GM12878 (cell line): ENCODE measurements around the gene ZNF180. TPM values are rescaled to one million over a fixed set of nuclear protein-coding genes. Genes with fewer than 3 reads are reported as not detected.
"Not testable (repeated sequence)": the region's sequence is repeated elsewhere in the genome, so short reads cannot be mapped to it uniquely, and the experiment has no call there.

Source experiments
- ATAC-seq: fragments of 200-7000 bp; cut with Tn5 transposase; 3 replicates; pipeline ENCODE4 v1.9.1; 2020; ENCODE audit warnings: mild to moderate bottlenecking, moderate library complexity
- BruUV-seq: library from RNA; stranded (reverse); fragments of 400-500 nt; replicated peaks from 2 replicates; lab custom pipeline; 2021; lab: Mats Ljungman, UMichigan
- CTCF ChIA-PET: fragments of 300-600 bp; sonication (Branson Sonifier 250); formaldehyde crosslinking; extraction: SDS; loops from one replicate; lab custom pipeline; 2021; ENCODE audit warnings: inconsistent platforms; lab: Yijun Ruan, JAX
- POLR2A ChIA-PET: fragments of 350-600 bp; formaldehyde crosslinking; extraction: SDS; loops from one replicate; lab custom pipeline; 2021; ENCODE audit warnings: inconsistent platforms; lab: Charles Lee
- RAD21 ChIA-PET: fragments of 300-600 bp; sonication (Branson Sonifier 250); formaldehyde crosslinking; loops from one replicate; lab custom pipeline; 2023; ENCODE audit warnings: antibody characterized with exemption; ENCODE audit not compliant: unreplicated experiment; lab: Charles Lee
- SMC1A ChIA-PET: fragments of 300-600 bp; sonication (Branson Sonifier 250); formaldehyde crosslinking; loops from one replicate; lab custom pipeline; 2023; ENCODE audit not compliant: unreplicated experiment, uncharacterized antibody; lab: Charles Lee
- DNase-seq: peaks from one replicate; pipeline ENCODE4 v3.0.0-alpha.2; 2011; ENCODE audit warnings: low read depth, low spot score
- FAIRE-seq: peaks from 3 replicates; lab custom pipeline; 2011; peaks lifted over from hg19 to GRCh38; lab: Jason Lieb, UNC
- H2AFZ ChIP-seq: 2 replicates; pipeline ENCODE4 v1.6.0; 2011; ENCODE audit warnings: low read depth, low read length, control low read depth; ENCODE audit not compliant: control insufficient read depth
- H3K27ac ChIP-seq: 2 replicates; pipeline ENCODE4 v1.5.1; 2011; ENCODE audit warnings: control low read depth; ENCODE audit not compliant: control insufficient read depth, insufficient read depth
- H3K27me3 ChIP-seq, 2 experiments: replicated peaks in 1 of 2; 2 replicates each; pipeline versions ENCODE4 v1.6.0 to v1.6.1; 2011; ENCODE audit warnings: low read length in 1 of 2; ENCODE audit not compliant: control insufficient read depth in 2 of 2, insufficient read depth in 2 of 2
- H3K36me3 ChIP-seq, 2 experiments: 2 replicates each; pipeline ENCODE4 v1.5.1; 2011; ENCODE audit warnings: low read length in 1 of 2; ENCODE audit not compliant: control insufficient read depth in 2 of 2, insufficient read depth in 2 of 2
- H3K4me1 ChIP-seq: 2 replicates; pipeline ENCODE4 v1.6.1; 2011; ENCODE audit warnings: mild to moderate bottlenecking, low read length, moderate library complexity, mixed read lengths; ENCODE audit not compliant: control insufficient read depth, insufficient read depth
- H3K4me2 ChIP-seq: 2 replicates; pipeline ENCODE4 v1.6.0; 2011; ENCODE audit warnings: control low read depth; ENCODE audit not compliant: control insufficient read depth, insufficient read depth
- H3K4me3 ChIP-seq: fragments of 200-600 bp; sonication (generic); 2 replicates; pipeline ENCODE4 v1.5.1; 2016
- H3K79me2 ChIP-seq: 2 replicates; pipeline ENCODE4 v1.6.0; 2011; ENCODE audit warnings: low read length; ENCODE audit not compliant: control insufficient read depth, insufficient read depth
- H3K9ac ChIP-seq: 2 replicates; pipeline ENCODE4 v1.8.0; 2011; ENCODE audit warnings: low read length, control low read depth, mixed read lengths; ENCODE audit not compliant: control insufficient read depth, insufficient read depth
- H3K9me3 ChIP-seq: replicated peaks from 3 replicates; pipeline ENCODE4 v1.5.1; 2011; ENCODE audit warnings: mild to moderate bottlenecking, low read length; ENCODE audit not compliant: control insufficient read depth, insufficient read depth
- H4K20me1 ChIP-seq: 2 replicates; pipeline ENCODE4 v1.6.0; 2011; ENCODE audit not compliant: control insufficient read depth, insufficient read depth
- BMI1 ChIP-seq: fragments of 450-650 bp; IDR thresholded peaks from 2 replicates; pipeline ENCODE4 v1.6.1; 2016; ENCODE audit warnings: mild to moderate bottlenecking, moderate library complexity, borderline replicate concordance
- CHD1 ChIP-seq: IDR thresholded peaks from 2 replicates; pipeline ENCODE4 v1.6.1; 2012; ENCODE audit warnings: low read depth, low read length, improper control_type of control experiment
- CHD2 ChIP-seq: IDR thresholded peaks from 2 replicates; pipeline ENCODE4 v1.6.1; 2011; ENCODE audit warnings: low read depth, low read length, improper control_type of control experiment, borderline replicate concordance
- EZH2 ChIP-seq: IDR thresholded peaks from 2 replicates; pipeline ENCODE4 v1.6.1; 2012; ENCODE audit warnings: low read depth, mild to moderate bottlenecking, control low read depth, inconsistent platforms, low read length, borderline replicate concordance; ENCODE audit not compliant: control insufficient read depth
- FOXK2 ChIP-seq: fragments of 450-650 bp; IDR thresholded peaks from 2 replicates; pipeline ENCODE4 v1.6.1; 2017; ENCODE audit warnings: mild to moderate bottlenecking, moderate library complexity
- IRF4 ChIP-seq: IDR thresholded peaks from 2 replicates; pipeline ENCODE4 v1.6.1; 2011; ENCODE audit warnings: low read depth, low read length
- MYC ChIP-seq: IDR thresholded peaks from 2 replicates; pipeline ENCODE4 v1.6.1; 2011; ENCODE audit warnings: mild to moderate bottlenecking, low read length, moderate library complexity, inconsistent platforms; ENCODE audit not compliant: insufficient read depth, insufficient replicate concordance, insufficient read length, severe bottlenecking
- TCF12 ChIP-seq: IDR thresholded peaks from 2 replicates; pipeline ENCODE4 v1.6.1; 2011; ENCODE audit warnings: low read depth, mild to moderate bottlenecking, low read length
- TCF7 ChIP-seq: IDR thresholded peaks from 2 replicates; pipeline ENCODE4 v1.6.1; 2014; ENCODE audit warnings: antibody characterized with exemption, borderline replicate concordance
- ZNF622 ChIP-seq: fragments of 450-650 bp; IDR thresholded peaks from 2 replicates; pipeline ENCODE4 v1.6.1; 2017; ENCODE audit warnings: mild to moderate bottlenecking, inconsistent platforms
- WGBS: methylation state at CpG from one replicate; pipeline ENCODE4 v1.1.6; 2016; ENCODE audit warnings: low lambda C conversion rate; ENCODE audit not compliant: insufficient replicate concordance, insufficient coverage; ENCODE audit errors: missing lambda C conversion rate; 5-methylcytosine and 5-hydroxymethylcytosine counted together
- in situ Hi-C: fragments of 300-500 bp; cut with MboI; formaldehyde crosslinking; loops from 9 replicates; pipeline ENCODE4 v1.14.3; 2018; ENCODE audit warnings: mixed read lengths
- intact Hi-C: fragments of 100-400 bp; cut with micrococcal nuclease; formaldehyde crosslinking; loops from one replicate; pipeline ENCODE4 v1.14.2; 2022; ENCODE audit not compliant: unreplicated experiment
- polyA plus RNA-seq, 11 experiments: library from polyadenylated mRNA; depleted of rRNA in 4 of 11; unstranded in 6 of 11; stranded (reverse) in 5 of 11; fragments of >200 nt; fragmentation: Nextera tagmentation in 4 of 11; fragmentation: Illumina TruSeq in 1 of 11; extraction: Ambion mirVana in 4 of 11; extraction: Trizol in 1 of 11; gene quantifications; 1 replicate in 1 of 11; 2 replicates in 10 of 11; pipeline versions ENCODE4 v1.2.1 to v1.2.3, GENCODE V29; 2011 to 2016; ENCODE audit warnings: inconsistent platforms in 2 of 11, missing spikeins in 2 of 11, low read depth in 1 of 11
- total RNA-seq, 4 experiments: library from RNA; depleted of rRNA in 3 of 4; stranded (reverse); fragments of >200 nt in 3 of 4; fragmentation: Illumina TruSeq in 1 of 4; extraction: Trizol in 1 of 4; gene quantifications; 2 replicates each; pipeline versions ENCODE4 v1.2.1 to v1.2.3, GENCODE V29; 2013 to 2021
- TF ChIP-seq, protein P1 (sequence below): IDR thresholded peaks from 2 replicates; pipeline ENCODE4 v1.6.1; 2011; ENCODE audit warnings: borderline replicate concordance, low read depth, mild to moderate bottlenecking, moderate library complexity, low read length; ENCODE audit not compliant: insufficient read depth, poor library complexity, severe bottlenecking
- TF ChIP-seq, protein P2 (sequence below): fragments of 450-650 bp; formaldehyde crosslinking; IDR thresholded peaks from 2 replicates; pipeline ENCODE4 v1.4.0; 2022; ENCODE audit warnings: mild to moderate bottlenecking, moderate library complexity

Gene ZNF180
- total and polyA plus RNA-seq, 10 of the 15 experiments (the other 5 are each of a cell fraction or from before 2014, with no cell fraction given): 1.6 to 9.0 (median 5.5) TPM

DNA sequence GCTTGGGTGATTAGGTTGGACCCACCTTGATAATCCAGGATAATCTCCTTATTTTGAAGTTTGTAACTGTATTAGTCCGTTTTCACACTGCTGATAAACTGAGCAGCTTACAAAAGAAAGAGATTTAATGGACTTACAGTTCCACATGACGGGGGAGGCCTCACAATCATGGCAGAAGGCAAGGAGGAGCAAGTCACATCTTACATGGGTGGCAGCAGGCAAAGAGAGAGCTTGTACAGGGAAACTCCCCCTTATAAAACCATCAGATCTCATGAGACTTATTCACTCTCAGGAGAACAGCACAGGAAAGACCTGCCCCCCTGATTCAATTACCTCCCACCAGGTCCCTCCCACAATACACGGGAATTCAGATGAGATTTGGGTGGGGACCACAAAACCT is 35.0 kb upstream of the ZNF180 start:
- intact Hi-C loops, SMC1A ChIA-PET, BruUV-seq, H3K79me2 ChIP-seq, H4K20me1 ChIP-seq, FAIRE-seq, ATAC-seq, RAD21 ChIA-PET, H3K9ac ChIP-seq, H3K4me3 ChIP-seq, POLR2A ChIA-PET, H3K27me3 ChIP-seq, H3K4me1 ChIP-seq, DNase-seq, H3K9me3 ChIP-seq, CTCF ChIA-PET, H3K4me2 ChIP-seq, H3K36me3 ChIP-seq, in situ Hi-C loops, H3K27ac ChIP-seq, H2AFZ ChIP-seq: not testable (repeated sequence)
- 0% methylated on average over 3 of the region's 3 CpGs for WGBS

DNA sequence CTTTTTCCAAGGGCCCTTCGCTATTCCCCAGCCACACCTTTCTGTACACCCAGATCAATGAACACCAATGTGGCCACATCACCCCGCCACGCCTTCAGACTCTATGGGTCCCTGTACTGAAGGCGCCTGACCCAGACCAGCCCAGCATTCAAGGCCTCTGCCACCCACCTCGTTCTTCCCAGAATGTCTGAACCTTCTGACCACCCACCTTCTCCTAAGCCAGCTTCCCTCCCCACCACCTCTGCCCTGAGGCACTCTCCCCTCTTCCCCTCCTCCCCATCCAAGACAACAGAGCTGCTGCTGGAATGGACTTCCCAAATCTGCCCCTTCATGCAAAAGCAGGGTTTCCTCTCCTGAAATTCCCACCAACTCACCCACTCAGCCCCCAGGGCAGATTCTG is 32.5 kb upstream of the ZNF180 start:
- Histone ChIP-seq H3K4me3 (no peak overlapping the region), H4K20me1 (no peaks in the 10 kb centered on the region), H3K9me3 (no peaks in the 10 kb centered on the region; the same call in 2 of the 3 replicates), H3K27me3 (no peaks in the 10 kb centered on the region), H2AFZ (no peak overlapping the region), H3K4me1 (no peaks in the 10 kb centered on the region), H3K9ac (no peak overlapping the region), H3K27ac (no peak overlapping the region), H3K79me2 (no peaks in the 10 kb centered on the region), H3K36me3 (no peaks in the 10 kb centered on the region), H3K4me2 (no peak overlapping the region)
- ChIA-PET RAD21 (no interaction called here), POLR2A (no interaction called here), SMC1A (no interaction called here), CTCF (no interaction called here)
- TF ChIP-seq TCF12 (no peak), TCF7 (no peak), CHD2 (no peak), EZH2 (no peak), ZNF622 (no peak), FOXK2 (no peak), MYC (no peak), BMI1 (no peak), IRF4 (no peak), CHD1 (no peak)
- TF ChIP-seq, protein P1, sequence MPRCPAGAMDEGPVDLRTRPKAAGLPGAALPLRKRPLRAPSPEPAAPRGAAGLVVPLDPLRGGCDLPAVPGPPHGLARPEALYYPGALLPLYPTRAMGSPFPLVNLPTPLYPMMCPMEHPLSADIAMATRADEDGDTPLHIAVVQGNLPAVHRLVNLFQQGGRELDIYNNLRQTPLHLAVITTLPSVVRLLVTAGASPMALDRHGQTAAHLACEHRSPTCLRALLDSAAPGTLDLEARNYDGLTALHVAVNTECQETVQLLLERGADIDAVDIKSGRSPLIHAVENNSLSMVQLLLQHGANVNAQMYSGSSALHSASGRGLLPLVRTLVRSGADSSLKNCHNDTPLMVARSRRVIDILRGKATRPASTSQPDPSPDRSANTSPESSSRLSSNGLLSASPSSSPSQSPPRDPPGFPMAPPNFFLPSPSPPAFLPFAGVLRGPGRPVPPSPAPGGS: no peak
- TF ChIP-seq, protein P2, sequence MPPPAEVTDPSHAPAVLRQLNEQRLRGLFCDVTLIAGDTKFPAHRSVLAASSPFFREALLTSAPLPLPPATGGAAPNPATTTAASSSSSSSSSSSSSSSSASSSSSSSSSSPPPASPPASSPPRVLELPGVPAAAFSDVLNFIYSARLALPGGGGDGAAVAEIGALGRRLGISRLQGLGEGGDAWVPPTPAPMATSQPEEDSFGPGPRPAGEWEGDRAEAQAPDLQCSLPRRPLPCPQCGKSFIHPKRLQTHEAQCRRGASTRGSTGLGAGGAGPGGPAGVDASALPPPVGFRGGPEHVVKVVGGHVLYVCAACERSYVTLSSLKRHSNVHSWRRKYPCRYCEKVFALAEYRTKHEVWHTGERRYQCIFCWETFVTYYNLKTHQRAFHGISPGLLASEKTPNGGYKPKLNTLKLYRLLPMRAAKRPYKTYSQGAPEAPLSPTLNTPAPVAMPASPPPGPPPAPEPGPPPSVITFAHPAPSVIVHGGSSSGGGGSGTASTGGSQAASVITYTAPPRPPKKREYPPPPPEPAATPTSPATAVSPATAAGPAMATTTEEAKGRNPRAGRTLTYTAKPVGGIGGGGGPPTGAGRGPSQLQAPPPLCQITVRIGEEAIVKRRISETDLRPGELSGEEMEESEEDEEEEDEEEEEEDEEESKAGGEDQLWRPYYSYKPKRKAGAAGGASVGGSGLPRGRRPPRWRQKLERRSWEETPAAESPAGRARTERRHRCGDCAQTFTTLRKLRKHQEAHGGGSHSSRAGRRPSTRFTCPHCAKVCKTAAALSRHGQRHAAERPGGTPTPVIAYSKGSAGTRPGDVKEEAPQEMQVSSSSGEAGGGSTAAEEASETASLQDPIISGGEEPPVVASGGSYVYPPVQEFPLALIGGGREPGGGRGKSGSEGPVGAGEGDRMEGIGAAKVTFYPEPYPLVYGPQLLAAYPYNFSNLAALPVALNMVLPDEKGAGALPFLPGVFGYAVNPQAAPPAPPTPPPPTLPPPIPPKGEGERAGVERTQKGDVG (CRISPR knock-in tag): no peak
- ATAC-seq: no peak
- intact Hi-C loops (no loop called here), in situ Hi-C loops (no loop called here)
- no peak for FAIRE-seq
- 29% methylated on average over 5 of the region's 5 CpGs for WGBS
- DNase-seq: no peak
- BruUV-seq: no TSS peak
